DND-41 (cell line): ENCODE results near the gene ARSA.

ENCODE experiments used
- ATAC-seq: fragments of 200-7000 bp; cut with Tn5 transposase; 3 replicates; pipeline ENCODE4 v1.9.1; 2021; ENCODE audit warnings: low read depth; ENCODE audit not compliant: insufficient read depth
- DNase-seq: peaks from one replicate; pipeline ENCODE4 v3.0.0-alpha.2; 2020
- H2AFZ ChIP-seq: 2 replicates; pipeline ENCODE4 v1.6.0; 2012; ENCODE audit warnings: low read depth, low read length
- H3K27ac ChIP-seq: 2 replicates; pipeline ENCODE4 v1.5.1; 2012; ENCODE audit warnings: low read length, inconsistent platforms
- H3K27me3 ChIP-seq: fragments of 200-600 bp; sonication (generic); 2 replicates; pipeline ENCODE4 v1.6.0; 2012; ENCODE audit warnings: low read length, mild to moderate bottlenecking, inconsistent platforms; ENCODE audit not compliant: insufficient read depth, poor library complexity
- H3K36me3 ChIP-seq: 2 replicates; pipeline ENCODE4 v1.5.1; 2012; ENCODE audit warnings: low read length, inconsistent platforms; ENCODE audit not compliant: insufficient read depth
- H3K4me1 ChIP-seq: 2 replicates; pipeline ENCODE4 v1.5.1; 2012; ENCODE audit warnings: mild to moderate bottlenecking, low read length; ENCODE audit not compliant: insufficient read depth
- H3K4me2 ChIP-seq: 2 replicates; pipeline ENCODE4 v1.6.0; 2012; ENCODE audit warnings: mild to moderate bottlenecking, moderate library complexity, low read length, inconsistent platforms; ENCODE audit not compliant: insufficient read depth
- H3K4me3 ChIP-seq, 2 experiments: fragments of 200-600 bp in 1 of 2; shearing (Covaris generic) in 1 of 2; 2 replicates each; pipeline ENCODE4 v1.5.1; 2012 to 2016; ENCODE audit warnings: inconsistent platforms in 2 of 2, low read length in 2 of 2, mild to moderate bottlenecking in 2 of 2, low read depth in 1 of 2, moderate library complexity in 1 of 2
- H3K79me2 ChIP-seq: 2 replicates; pipeline ENCODE4 v1.6.0; 2012; ENCODE audit warnings: low read length, inconsistent platforms; ENCODE audit not compliant: insufficient read depth
- H3K9ac ChIP-seq: 2 replicates; pipeline ENCODE4 v1.6.0; 2012; ENCODE audit warnings: low read depth, mild to moderate bottlenecking, inconsistent platforms, low read length, moderate library complexity
- H3K9me3 ChIP-seq: 2 replicates; pipeline ENCODE4 v1.5.1; 2012; ENCODE audit warnings: low read length, moderate library complexity, mild to moderate bottlenecking, inconsistent platforms; ENCODE audit not compliant: insufficient read depth, severe bottlenecking
- H4K20me1 ChIP-seq: 2 replicates; pipeline ENCODE4 v1.6.0; 2012; ENCODE audit warnings: low read length; ENCODE audit not compliant: insufficient read depth
- CTCF ChIP-seq: IDR thresholded peaks from 2 replicates; pipeline ENCODE4 v1.5.1; 2012; ENCODE audit warnings: borderline replicate concordance, low read length, moderate library complexity, mild to moderate bottlenecking; ENCODE audit not compliant: poor library complexity, severe bottlenecking; ENCODE audit errors: extremely low read depth
- EZH2 ChIP-seq: IDR thresholded peaks from 3 replicates; pipeline ENCODE4 v1.6.1; 2012; ENCODE audit warnings: borderline replicate concordance, low read depth, mild to moderate bottlenecking, moderate library complexity, low read length, inconsistent platforms; ENCODE audit not compliant: severe bottlenecking

The ARSA gene

GRCh38 chr22:50625568-50626313, 2.2 kb downstream of the ARSA start:
- no peak for TF ChIP-seq CTCF
- no peak for TF ChIP-seq EZH2
- DNase-seq (no peak), ATAC-seq (no peak)
- Histone ChIP-seq H3K9ac (no peak overlapping the region), H3K27ac (no peak overlapping the region), H3K79me2 (peaks cover 22% of the 10 kb centered on the region), H3K4me2 (peak overlapping the region; percentile 91; the same call in 1 of the 2 replicates), H2AFZ (no peak overlapping the region), H3K9me3 (no peaks in the 10 kb centered on the region), H3K4me1 (peaks cover 49% of the 10 kb centered on the region), H3K4me3 (no peak overlapping the region), H3K27me3 (no peaks in the 10 kb centered on the region), H4K20me1 (no peaks in the 10 kb centered on the region), H3K36me3 (peaks cover 20% of the 10 kb centered on the region)

GRCh38 chr22:50625131-50625567, 2.8 kb downstream of the ARSA start:
- no peaks in the 10 kb centered on the region for H3K9me3 ChIP-seq
- H3K4me3 ChIP-seq = no peak overlapping the region
- no peaks in the 10 kb centered on the region for H3K27me3 ChIP-seq
- H3K36me3 ChIP-seq = peaks cover 20% of the 10 kb centered on the region
- ATAC-seq (no peak), DNase-seq (no peak)
- no peaks in the 10 kb centered on the region for H4K20me1 ChIP-seq
- TF ChIP-seq CTCF (no peak), EZH2 (no peak)
- no peak overlapping the region for H3K4me2 ChIP-seq
- peaks cover 53% of the 10 kb centered on the region for H3K4me1 ChIP-seq
- peaks cover 22% of the 10 kb centered on the region for H3K79me2 ChIP-seq
- H3K27ac ChIP-seq = no peak overlapping the region
- no peak overlapping the region for H2AFZ ChIP-seq
- H3K9ac ChIP-seq = no peak overlapping the region

- Histone ChIP-seq H2AFZ (no peak overlapping the region), H3K9ac (no peak overlapping the region), H3K36me3 (peaks cover 20% of the 10 kb centered on the region), H3K4me3 (no peak overlapping the region), H3K9me3 (no peaks in the 10 kb centered on the region), H3K27me3 (no peaks in the 10 kb centered on the region), H4K20me1 (no peaks in the 10 kb centered on the region), H3K27ac (no peak overlapping the region), H3K4me1 (peaks cover 59% of the 10 kb centered on the region), H3K79me2 (peaks cover 22% of the 10 kb centered on the region), H3K4me2 (no peak overlapping the region)
- DNase-seq (no peak), ATAC-seq (no peak)
- no peak for TF ChIP-seq EZH2
- no peak for TF ChIP-seq CTCF
These were observed 3.4 kb downstream of the ARSA start for GRCh38 chr22:50624347-50625130.
